ENCODE results near the gene ENPP3. TPM values are rescaled to one million over a fixed set of nuclear protein-coding genes. Genes with fewer than 3 reads are reported as not detected.

The ENPP3 gene
- polyA plus RNA-seq, 3 donors: not detected

DNA sequence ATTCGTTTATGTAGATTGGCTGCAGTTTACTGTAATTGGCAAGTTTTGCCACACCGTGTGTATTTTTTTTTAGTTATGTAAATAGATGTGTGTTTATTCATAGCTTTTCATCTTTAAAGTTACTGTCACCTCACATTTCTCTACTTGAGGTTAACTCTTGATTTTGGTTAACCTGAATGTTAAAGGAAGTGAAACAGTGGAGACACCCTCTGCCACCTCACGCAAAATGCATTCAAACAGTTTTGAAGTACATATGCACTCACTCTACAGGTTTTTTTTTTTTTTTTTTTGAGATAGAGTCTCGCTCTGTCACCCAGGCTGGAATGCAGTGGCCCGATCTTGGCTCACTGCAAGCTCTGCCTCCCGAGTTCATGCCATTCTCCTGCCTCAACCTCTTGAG lies 46.4 kb downstream of the ENPP3 start:
- Histone ChIP-seq H2AFZ (ENCODE audit: insufficient read depth, low read depth, low read length, poor library complexity, severe bottlenecking) (no peak overlapping the region), H3K27ac (ENCODE audit: low read depth in 1 of 2, low read length in 2 of 2) (no peak overlapping the region), H3K9me3 (replicated peaks in 1 of 2; ENCODE audit: control insufficient read depth in 1 of 2, insufficient read depth in 1 of 2, low read length in 2 of 2) (no peaks in the 10 kb centered on the region), H3K9ac (ENCODE audit: insufficient read depth, low read length, poor library complexity, severe bottlenecking) (no peak overlapping the region), H3K27me3 (ENCODE audit: control insufficient read depth in 2 of 2, insufficient read depth in 2 of 2, low read length in 2 of 2) (no peaks in the 10 kb centered on the region), H3K4me1 (ENCODE audit: control insufficient read depth in 1 of 2, insufficient read depth in 2 of 2, low read length in 2 of 2) (no peaks in the 10 kb centered on the region), H4K20me1 (ENCODE audit: insufficient read depth, low read length) (no peaks in the 10 kb centered on the region), H3K4me3 (replicated peaks in 1 of 3; ENCODE audit: low read depth in 2 of 3, low read length in 3 of 3) (no peak overlapping the region), H3K4me2 (replicated peaks; ENCODE audit: extremely low read depth, low read length, poor library complexity, severe bottlenecking) (no peak overlapping the region), H3K79me2 (ENCODE audit: insufficient read depth, low read length) (no peaks in the 10 kb centered on the region), H3K36me3 (replicated peaks in 1 of 2; ENCODE audit: control insufficient read depth in 1 of 2, insufficient read depth in 2 of 2, low read length in 2 of 2) (no peaks in the 10 kb centered on the region)
- H3K27me3 Mint-ChIP-seq (ENCODE audit: low read depth in 3 of 3): peaks cover 0 to 8% (median 4%) of the 10 kb centered on the region in 3 donors
- H3K4me3 Mint-ChIP-seq: no peak overlapping the region
- no peaks in the 10 kb centered on the region for H3K36me3 Mint-ChIP-seq
- intact Hi-C loops (cut with micrococcal nuclease): no loop called here
- peaks cover 0 to 5% (median 0%) of the 10 kb centered on the region in 7 donors for H3K9me3 Mint-ChIP-seq
- WGBS (ENCODE audit: insufficient coverage): 80% methylated on average over 1 of the region's 6 CpGs
- no peak overlapping the region for H3K27ac Mint-ChIP-seq
- peaks cover 2% of the 10 kb centered on the region for H3K4me1 Mint-ChIP-seq
- DNase-seq: no peak
- no peak for TF ChIP-seq CTCF (IDR thresholded peaks at IDR 0.05)

DNA sequence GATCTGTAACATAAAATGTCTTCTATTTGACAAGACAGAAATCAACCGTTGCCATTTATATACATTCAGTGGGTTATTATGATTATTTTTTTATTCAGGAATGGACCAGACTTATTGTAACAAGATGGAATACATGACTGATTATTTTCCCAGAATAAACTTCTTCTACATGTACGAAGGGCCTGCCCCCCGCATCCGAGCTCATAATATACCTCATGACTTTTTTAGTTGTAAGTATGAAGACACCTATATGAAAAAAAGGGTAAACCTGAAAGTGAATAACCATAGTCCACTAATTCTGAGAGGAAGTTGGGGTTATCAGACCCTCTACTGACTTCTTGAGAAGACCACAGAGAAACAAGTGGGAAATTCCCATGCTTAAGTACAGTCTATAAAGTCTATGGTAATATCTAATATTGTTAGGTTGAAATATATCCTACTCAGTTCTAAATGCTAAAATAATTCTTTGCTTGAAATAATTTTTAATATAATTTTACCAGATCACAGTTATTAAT lies 48.2 kb downstream of the ENPP3 start:
- no peak for DNase-seq
- H2AFZ ChIP-seq (ENCODE audit: insufficient read depth, low read depth, low read length, poor library complexity, severe bottlenecking): no peak overlapping the region
- Mint-ChIP-seq H3K4me3 (no peak overlapping the region), H3K27me3 (ENCODE audit: low read depth in 3 of 3) (peaks cover 0 to 4% (median 2%) of the 10 kb centered on the region in 3 donors), H3K27ac (no peak overlapping the region), H3K4me1 (peaks cover 14% of the 10 kb centered on the region), H3K36me3 (no peaks in the 10 kb centered on the region), H3K9me3 (peaks cover 0 to 2% (median 0%) of the 10 kb centered on the region in 7 donors)
- H3K9ac ChIP-seq (ENCODE audit: insufficient read depth, low read length, poor library complexity, severe bottlenecking): no peak overlapping the region
- TF ChIP-seq CTCF (IDR thresholded peaks at IDR 0.05): no peak
- no CpG with 5 or more reads among the region's 4 CpGs for WGBS (ENCODE audit: insufficient coverage)
- intact Hi-C loops (cut with micrococcal nuclease): no loop called here
- no peak overlapping the region for H3K4me3 ChIP-seq (replicated peaks in 1 of 3; ENCODE audit: low read depth in 2 of 3, low read length in 3 of 3)
- H3K27me3 ChIP-seq (ENCODE audit: control insufficient read depth in 2 of 2, insufficient read depth in 2 of 2, low read length in 2 of 2): no peaks in the 10 kb centered on the region
- H3K4me1 ChIP-seq (ENCODE audit: control insufficient read depth in 1 of 2, insufficient read depth in 2 of 2, low read length in 2 of 2): peaks cover 3 to 11% of the 10 kb centered on the region in 2 donors
- no peaks in the 10 kb centered on the region for H4K20me1 ChIP-seq (ENCODE audit: insufficient read depth, low read length)
- no peaks in the 10 kb centered on the region for H3K9me3 ChIP-seq (replicated peaks in 1 of 2; ENCODE audit: control insufficient read depth in 1 of 2, insufficient read depth in 1 of 2, low read length in 2 of 2)
- H3K27ac ChIP-seq (ENCODE audit: low read depth in 1 of 2, low read length in 2 of 2): no peak overlapping the region
- no peak overlapping the region for H3K4me2 ChIP-seq (replicated peaks; ENCODE audit: extremely low read depth, low read length, poor library complexity, severe bottlenecking)
- H3K36me3 ChIP-seq (replicated peaks in 1 of 2; ENCODE audit: control insufficient read depth in 1 of 2, insufficient read depth in 2 of 2, low read length in 2 of 2): no peaks in the 10 kb centered on the region
- no peaks in the 10 kb centered on the region for H3K79me2 ChIP-seq (ENCODE audit: insufficient read depth, low read length)

Data from CD14-positive monocyte (primary cell).